Fibroblast of the aortic adventitia (primary cell): ENCODE data around the gene MROH2A. TPM values are rescaled to one million over a fixed set of nuclear protein-coding genes. Genes with fewer than 3 reads are reported as not detected.

ENCODE experiments used
- DNase-seq: peaks from one replicate; pipeline ENCODE4 v3.0.0-alpha.2; 2010; ENCODE audit warnings: low read depth
- H3K4me3 ChIP-seq: 2 replicates; pipeline ENCODE4 v1.5.1; 2011; ENCODE audit warnings: low read depth, mild to moderate bottlenecking, control low read depth, low read length, moderate library complexity
- CTCF ChIP-seq: IDR thresholded peaks from 2 replicates; pipeline ENCODE4 v1.5.1; 2011; ENCODE audit warnings: mild to moderate bottlenecking, low read length, control low read depth, inconsistent platforms; ENCODE audit not compliant: insufficient read depth
- total RNA-seq: library from RNA; depleted of rRNA; stranded (reverse); fragments of >200 nt; gene quantifications from 2 replicates; pipeline ENCODE4 v1.2.3, GENCODE V29; 2012; ENCODE audit warnings: low replicate concordance

Gene MROH2A
- total RNA-seq, 1 donor: under 0.01 TPM

- TF ChIP-seq CTCF: no peak
- no peak for DNase-seq
- no peak overlapping the region for H3K4me3 ChIP-seq
These were observed 45.6 kb downstream of the MROH2A start for GRCh38 chr2:233823731-233824121.

GRCh38 chr2:233824373-233824772 is 46.2 kb downstream of the MROH2A start:
- TF ChIP-seq CTCF: no peak
- no peak for DNase-seq
- H3K4me3 ChIP-seq: no peak overlapping the region

GRCh38 chr2:233828546-233829192 is 50.5 kb downstream of the MROH2A start:
- no peak for DNase-seq
- no peak for TF ChIP-seq CTCF
- H3K4me3 ChIP-seq: no peak overlapping the region

- no peak for DNase-seq
- no peak for TF ChIP-seq CTCF
- no peak overlapping the region for H3K4me3 ChIP-seq
These were observed 51.3 kb downstream of the MROH2A start for GRCh38 chr2:233829193-233830110.

- no peak for TF ChIP-seq CTCF
- no peak overlapping the region for H3K4me3 ChIP-seq
- DNase-seq: no peak
These were observed 52.1 kb downstream of the MROH2A start for GRCh38 chr2:233830111-233830802.

- no peak overlapping the region for H3K4me3 ChIP-seq
- TF ChIP-seq CTCF: no peak
- DNase-seq: no peak
These were observed 53.0 kb downstream of the MROH2A start for GRCh38 chr2:233831011-233831721.
